Neutrophil (primary cell): Measurements from ENCODE around the gene OR13J1.

Experiments
- H3K27ac ChIP-seq: fragments of 200-600 bp; sonication (generic); 2 replicates; pipeline ENCODE4 v1.5.1; 2016; ENCODE audit warnings: mild to moderate bottlenecking, moderate library complexity
- H3K27me3 ChIP-seq: fragments of 200-600 bp; sonication (generic); 2 replicates; pipeline ENCODE4 v1.6.0; 2016; ENCODE audit warnings: mild to moderate bottlenecking
- H3K36me3 ChIP-seq: fragments of 200-600 bp; sonication (generic); 2 replicates; pipeline ENCODE4 v1.5.1; 2017
- H3K4me1 ChIP-seq, 2 experiments: fragments of 200-600 bp in 1 of 2; sonication (generic) in 1 of 2; 1 replicate in 1 of 2; 2 replicates in 1 of 2; pipeline versions ENCODE4 v1.5.1 to v1.6.1; 2013 to 2016; ENCODE audit warnings: low read depth in 1 of 2, low read length in 1 of 2, mild to moderate bottlenecking in 1 of 2, moderate library complexity in 1 of 2; ENCODE audit not compliant: control insufficient read depth in 1 of 2, insufficient read depth in 1 of 2
- H3K4me3 ChIP-seq, 2 experiments: fragments of 200-600 bp in 1 of 2; sonication (generic) in 1 of 2; 1 replicate in 1 of 2; 2 replicates in 1 of 2; pipeline ENCODE4 v1.5.1; 2013 to 2016; ENCODE audit warnings: low read depth in 1 of 2, low read length in 1 of 2, mild to moderate bottlenecking in 1 of 2, moderate library complexity in 1 of 2
- H3K9me3 ChIP-seq: fragments of 200-600 bp; sonication (generic); 2 replicates; pipeline ENCODE4 v1.5.1; 2016
- TF ChIP-seq, protein P1 (sequence below): fragments of 200-600 bp; sonication (generic); IDR thresholded peaks from 2 replicates; pipeline ENCODE4 v1.5.1; 2016; ENCODE audit warnings: antibody characterized with exemption

OR13J1 gene

DNA sequence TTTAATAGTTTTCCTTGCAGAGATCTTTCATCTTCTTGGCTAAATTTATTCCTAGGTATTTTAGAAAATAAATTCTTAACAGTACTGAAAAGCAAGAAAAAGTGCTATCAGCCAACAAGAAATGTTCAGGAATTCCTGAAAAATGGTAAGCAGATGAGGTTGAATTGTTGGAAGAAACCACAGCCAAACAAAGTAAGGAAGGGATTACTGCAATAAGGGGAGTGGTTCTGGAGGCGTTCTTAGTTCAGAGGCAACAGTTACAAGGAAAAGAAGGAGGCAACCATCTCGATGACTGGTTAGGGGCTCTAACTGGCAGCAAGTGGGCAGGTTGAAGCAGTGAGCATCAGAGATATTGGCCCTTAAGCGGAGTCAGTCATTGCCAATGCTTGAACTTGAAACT lies 12.8 kb upstream of the OR13J1 start:
- H3K9me3 ChIP-seq, result no peaks in the 10 kb centered on the region
- H3K27me3 ChIP-seq, result peaks cover 72% of the 10 kb centered on the region
- H3K4me1 ChIP-seq, result no peaks in the 10 kb centered on the region
- no peak overlapping the region for H3K4me3 ChIP-seq
- no peak overlapping the region for H3K27ac ChIP-seq
- no peaks in the 10 kb centered on the region for H3K36me3 ChIP-seq
- TF ChIP-seq, protein P1, sequence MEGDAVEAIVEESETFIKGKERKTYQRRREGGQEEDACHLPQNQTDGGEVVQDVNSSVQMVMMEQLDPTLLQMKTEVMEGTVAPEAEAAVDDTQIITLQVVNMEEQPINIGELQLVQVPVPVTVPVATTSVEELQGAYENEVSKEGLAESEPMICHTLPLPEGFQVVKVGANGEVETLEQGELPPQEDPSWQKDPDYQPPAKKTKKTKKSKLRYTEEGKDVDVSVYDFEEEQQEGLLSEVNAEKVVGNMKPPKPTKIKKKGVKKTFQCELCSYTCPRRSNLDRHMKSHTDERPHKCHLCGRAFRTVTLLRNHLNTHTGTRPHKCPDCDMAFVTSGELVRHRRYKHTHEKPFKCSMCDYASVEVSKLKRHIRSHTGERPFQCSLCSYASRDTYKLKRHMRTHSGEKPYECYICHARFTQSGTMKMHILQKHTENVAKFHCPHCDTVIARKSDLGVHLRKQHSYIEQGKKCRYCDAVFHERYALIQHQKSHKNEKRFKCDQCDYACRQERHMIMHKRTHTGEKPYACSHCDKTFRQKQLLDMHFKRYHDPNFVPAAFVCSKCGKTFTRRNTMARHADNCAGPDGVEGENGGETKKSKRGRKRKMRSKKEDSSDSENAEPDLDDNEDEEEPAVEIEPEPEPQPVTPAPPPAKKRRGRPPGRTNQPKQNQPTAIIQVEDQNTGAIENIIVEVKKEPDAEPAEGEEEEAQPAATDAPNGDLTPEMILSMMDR, result no peak

DNA sequence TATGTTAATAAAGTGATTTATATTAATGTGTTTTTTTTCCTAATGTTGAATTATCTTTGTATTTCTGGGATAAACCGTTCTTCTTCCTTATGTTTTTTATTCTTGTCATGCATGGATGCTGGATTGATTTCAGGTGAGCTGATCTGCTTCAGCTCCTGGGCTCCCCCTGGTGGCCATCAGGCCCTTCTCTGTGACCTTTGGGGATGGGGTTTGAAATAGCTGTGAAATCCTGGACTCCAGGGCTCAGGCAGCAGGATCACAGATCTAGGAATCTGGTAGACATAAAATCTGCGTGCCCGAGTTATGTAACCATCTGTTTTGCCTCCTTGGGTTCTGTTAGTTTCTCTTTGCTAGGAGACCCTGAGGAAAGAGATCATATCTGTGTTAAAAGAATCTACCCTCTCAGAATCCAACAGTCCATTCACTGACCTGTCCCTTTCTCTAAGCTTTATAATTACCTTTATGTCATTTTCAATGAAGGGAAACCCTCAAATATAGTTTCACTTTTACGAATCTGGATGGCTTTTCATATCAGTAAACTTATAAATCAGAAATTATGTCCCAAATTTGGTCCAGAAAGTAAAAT lies 12.2 kb upstream of the OR13J1 start:
- Histone ChIP-seq H3K9me3 (no peaks in the 10 kb centered on the region), H3K36me3 (no peaks in the 10 kb centered on the region), H3K27ac (no peak overlapping the region), H3K4me3 (no peak overlapping the region), H3K4me1 (no peaks in the 10 kb centered on the region), H3K27me3 (peaks cover 79% of the 10 kb centered on the region)
- TF ChIP-seq, protein P1, result peak; percentile 81

DNA sequence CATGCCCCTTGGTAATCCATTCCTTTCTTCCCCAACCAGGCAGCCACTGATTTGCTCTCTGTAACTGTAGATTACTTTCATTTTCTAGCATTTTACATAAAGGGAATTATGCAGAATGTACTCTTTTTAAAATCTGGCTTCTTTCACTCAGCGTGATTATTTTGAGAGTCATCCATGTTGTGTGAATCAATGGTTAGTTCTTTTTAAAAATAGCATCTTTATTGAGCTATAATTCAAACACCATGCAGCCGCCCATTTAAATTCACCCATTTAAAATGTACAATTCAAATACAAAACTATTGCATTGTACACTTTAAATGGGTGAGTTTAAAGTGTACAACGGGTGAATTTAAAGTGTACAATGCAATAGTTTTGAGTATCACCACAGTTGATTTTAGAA lies 2.3 kb upstream of the OR13J1 start:
- TF ChIP-seq, protein P1, result no peak
- no peaks in the 10 kb centered on the region for H3K4me1 ChIP-seq
- H3K27ac ChIP-seq, result no peak overlapping the region
- H3K4me3 ChIP-seq, result no peak overlapping the region
- H3K27me3 ChIP-seq, result peaks cover 92% of the 10 kb centered on the region
- H3K9me3 ChIP-seq, result no peaks in the 10 kb centered on the region
- no peaks in the 10 kb centered on the region for H3K36me3 ChIP-seq

DNA sequence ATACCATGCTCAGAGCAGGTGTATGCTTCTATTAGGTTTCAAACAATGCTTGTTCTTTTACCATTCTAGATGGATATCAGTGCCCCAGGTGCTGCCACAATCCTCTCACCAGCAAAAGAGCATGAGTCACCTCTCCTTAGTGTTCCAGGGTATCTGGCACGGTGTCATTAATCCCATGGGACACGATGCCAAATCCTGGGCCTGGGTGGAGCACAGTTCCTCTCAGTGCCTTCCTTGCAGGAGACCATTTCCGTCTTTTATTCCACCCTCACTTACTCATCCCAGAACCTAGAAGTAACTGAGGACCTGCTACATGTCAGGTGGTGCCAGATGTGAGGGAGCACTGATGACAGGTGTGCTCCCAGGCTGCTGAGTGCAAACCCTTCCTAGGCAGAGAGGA lies 1.3 kb upstream of the OR13J1 start:
- H3K27ac ChIP-seq, result no peak overlapping the region
- H3K27me3 ChIP-seq, result peaks cover 91% of the 10 kb centered on the region
- H3K9me3 ChIP-seq, result no peaks in the 10 kb centered on the region
- TF ChIP-seq, protein P1, result no peak
- H3K36me3 ChIP-seq, result no peaks in the 10 kb centered on the region
- no peaks in the 10 kb centered on the region for H3K4me1 ChIP-seq
- H3K4me3 ChIP-seq, result no peak overlapping the region

DNA sequence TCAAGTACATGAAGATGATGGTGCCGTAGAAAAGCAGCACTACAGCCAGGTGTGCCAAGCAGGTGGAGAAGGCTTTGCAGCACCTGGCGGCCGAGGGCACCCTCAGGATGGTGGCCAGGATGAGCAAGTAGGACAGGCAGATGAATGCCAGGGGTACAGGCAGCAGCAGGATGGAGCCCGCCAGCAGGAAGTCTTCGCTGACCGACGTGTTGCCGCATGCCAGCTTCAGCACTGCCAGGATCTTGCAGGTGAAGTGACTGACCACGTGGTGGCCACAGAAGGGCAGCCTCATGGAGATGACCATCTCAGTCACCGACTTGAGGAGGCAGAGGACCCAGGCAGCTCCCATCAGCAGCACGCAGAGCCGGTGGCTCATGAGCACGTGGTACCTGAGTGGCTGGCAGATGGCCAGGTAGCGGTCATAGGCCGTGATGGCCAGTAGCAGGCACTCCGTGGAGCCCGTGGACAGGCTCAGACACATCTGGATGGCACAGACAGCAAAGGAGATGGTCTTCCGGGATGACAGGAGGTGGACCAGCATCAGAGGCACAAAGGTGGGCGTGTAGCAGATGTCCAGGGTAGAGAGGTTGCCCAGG lies 482 bp downstream of the OR13J1 start:
- TF ChIP-seq, protein P1, result no peak
- no peaks in the 10 kb centered on the region for H3K9me3 ChIP-seq
- H3K4me3 ChIP-seq, result no peak overlapping the region
- H3K27me3 ChIP-seq, result peaks cover 92% of the 10 kb centered on the region
- no peak overlapping the region for H3K27ac ChIP-seq
- no peaks in the 10 kb centered on the region for H3K36me3 ChIP-seq
- no peaks in the 10 kb centered on the region for H3K4me1 ChIP-seq
